IMR-90 (cell line): ENCODE measurements around the gene ID3. TPM values are rescaled to one million over a fixed set of nuclear protein-coding genes. Genes with fewer than 3 reads are reported as not detected.

Source experiments
- ATAC-seq: fragments of 200-7000 bp; cut with Tn5 transposase; 2 replicates; pipeline ENCODE4 v1.9.1; 2020; ENCODE audit warnings: low read depth, mild to moderate bottlenecking, moderate library complexity
- BruUV-seq: library from RNA; stranded (reverse); fragments of 400-500 nt; replicated peaks from 2 replicates; lab custom pipeline; 2021; lab: Mats Ljungman, UMichigan
- CTCF ChIA-PET: fragments of 300-600 bp; formaldehyde crosslinking; extraction: SDS; loops from one replicate; lab custom pipeline; 2021; ENCODE audit warnings: antibody characterized with exemption; lab: Yijun Ruan, JAX
- POLR2A ChIA-PET: fragments of 300-600 bp; sonication (Branson Sonifier 250); formaldehyde crosslinking; loops from one replicate; lab custom pipeline; 2022; ENCODE audit warnings: antibody characterized with exemption; ENCODE audit not compliant: unreplicated experiment; lab: Charles Lee
- DNase-seq: peaks from one replicate; pipeline ENCODE4 v3.0.0; 2013
- H2AFZ ChIP-seq: replicated peaks from 2 replicates; pipeline ENCODE3; 2013; ENCODE audit warnings: low read length, mild to moderate bottlenecking; ENCODE audit not compliant: poor library complexity
- H2AK5ac ChIP-seq: 2 replicates; pipeline ENCODE4 v1.6.1; 2013; ENCODE audit warnings: low read depth, low read length, inconsistent platforms
- H2AK9ac ChIP-seq: replicated peaks from 2 replicates; pipeline ENCODE3; 2013; ENCODE audit warnings: mild to moderate bottlenecking, low read depth, low read length, moderate library complexity; ENCODE audit not compliant: poor library complexity
- H2BK120ac ChIP-seq: 2 replicates; pipeline ENCODE4 v1.6.1; 2013; ENCODE audit warnings: low read depth, low read length, inconsistent platforms
- H2BK15ac ChIP-seq: 3 replicates; pipeline ENCODE4 v1.6.1; 2013; ENCODE audit warnings: low read depth, low read length, inconsistent platforms
- H2BK20ac ChIP-seq: 2 replicates; pipeline ENCODE4 v1.6.1; 2013; ENCODE audit warnings: low read depth, mild to moderate bottlenecking, inconsistent platforms, low read length, moderate library complexity
- H2BK5ac ChIP-seq: 2 replicates; pipeline ENCODE4 v1.6.1; 2013; ENCODE audit warnings: mild to moderate bottlenecking, low read depth, low read length, inconsistent platforms; ENCODE audit not compliant: poor library complexity, severe bottlenecking
- H3K14ac ChIP-seq: replicated peaks from 2 replicates; pipeline ENCODE4 v1.6.1; 2013; ENCODE audit warnings: low read depth, low read length, inconsistent platforms
- H3K18ac ChIP-seq: 2 replicates; pipeline ENCODE4 v1.6.1; 2013; ENCODE audit warnings: low read depth, low read length, control low read depth
- H3K23ac ChIP-seq: 2 replicates; pipeline ENCODE4 v1.6.1; 2013; ENCODE audit warnings: low read depth, low read length, inconsistent platforms
- H3K27ac ChIP-seq: 2 replicates; pipeline ENCODE4 v1.5.1; 2013; ENCODE audit warnings: mild to moderate bottlenecking, control low read depth, low read length; ENCODE audit not compliant: insufficient read depth
- H3K27me3 ChIP-seq: 2 replicates; pipeline ENCODE4 v1.6.1; 2013; ENCODE audit warnings: low read length; ENCODE audit not compliant: control insufficient read depth, insufficient read depth
- H3K36me3 ChIP-seq: 2 replicates; pipeline ENCODE4 v1.6.1; 2013; ENCODE audit warnings: low read length, mixed read lengths; ENCODE audit not compliant: control insufficient read depth, insufficient read depth
- H3K4ac ChIP-seq: 2 replicates; pipeline ENCODE4 v1.6.1; 2013; ENCODE audit warnings: low read depth, low read length, inconsistent platforms
- H3K4me1 ChIP-seq: 2 replicates; pipeline ENCODE4 v1.6.1; 2013; ENCODE audit warnings: low read length, mixed read lengths; ENCODE audit not compliant: control insufficient read depth, insufficient read depth
- H3K4me2 ChIP-seq: 2 replicates; pipeline ENCODE4 v1.6.1; 2013; ENCODE audit warnings: low read depth, mild to moderate bottlenecking, control low read depth, low read length, moderate library complexity
- H3K4me3 ChIP-seq: 2 replicates; pipeline ENCODE4 v1.5.1; 2013; ENCODE audit warnings: low read depth, mild to moderate bottlenecking, control low read depth, low read length, moderate library complexity; ENCODE audit not compliant: insufficient read depth
- H3K56ac ChIP-seq: 2 replicates; pipeline ENCODE4 v1.6.1; 2013; ENCODE audit warnings: low read length, inconsistent platforms; ENCODE audit not compliant: insufficient read depth; ENCODE audit errors: extremely low read depth
- H3K79me1 ChIP-seq, 2 experiments: 2 replicates each; pipeline ENCODE4 v1.6.1; 2013; ENCODE audit warnings: low read length in 2 of 2, inconsistent platforms in 1 of 2, low read depth in 1 of 2
- H3K9ac ChIP-seq: 2 replicates; pipeline ENCODE4 v1.6.1; 2013; ENCODE audit warnings: low read depth, low read length, control low read depth
- H3K9me1 ChIP-seq: 2 replicates; pipeline ENCODE4 v1.6.1; 2013; ENCODE audit warnings: low read length, inconsistent platforms; ENCODE audit not compliant: insufficient read depth
- H3K9me3 ChIP-seq: 2 replicates; pipeline ENCODE4 v1.6.1; 2013; ENCODE audit warnings: low read length; ENCODE audit not compliant: control insufficient read depth, insufficient read depth
- H4K20me1 ChIP-seq: 2 replicates; pipeline ENCODE4 v1.6.1; 2013; ENCODE audit warnings: low read length, inconsistent platforms; ENCODE audit not compliant: insufficient read depth
- H4K5ac ChIP-seq: 2 replicates; pipeline ENCODE4 v1.6.1; 2013; ENCODE audit warnings: mild to moderate bottlenecking, low read depth, low read length, control low read depth
- H4K8ac ChIP-seq, 2 experiments: 2 replicates each; pipeline ENCODE4 v1.6.1; 2013; ENCODE audit warnings: low read depth in 2 of 2, low read length in 2 of 2, control low read depth in 1 of 2, inconsistent platforms in 1 of 2
- H4K91ac ChIP-seq: 2 replicates; pipeline ENCODE4 v1.6.1; 2013; ENCODE audit warnings: low read depth, low read length, inconsistent platforms; ENCODE audit not compliant: insufficient read depth
- CEBPB ChIP-seq: IDR thresholded peaks from 2 replicates; pipeline ENCODE4 v1.6.1; 2012; ENCODE audit warnings: low read depth, low read length, improper control_type of control experiment
- FOS ChIP-seq: fragments of 150-350 bp; IDR thresholded peaks from 2 replicates; pipeline ENCODE4 v1.6.1; 2016; ENCODE audit warnings: low read depth, low read length
- MXI1 ChIP-seq: IDR thresholded peaks from 2 replicates; pipeline ENCODE4 v1.6.1; 2012; ENCODE audit warnings: low read depth, mild to moderate bottlenecking, low read length, moderate library complexity, borderline replicate concordance
- RAD21 ChIP-seq: IDR thresholded peaks from 2 replicates; pipeline ENCODE4 v1.6.1; 2012; ENCODE audit warnings: low read length, improper control_type of control experiment
- RCOR1 ChIP-seq: IDR thresholded peaks from 2 replicates; pipeline ENCODE4 v1.6.1; 2012; ENCODE audit warnings: mild to moderate bottlenecking, low read length, improper control_type of control experiment; ENCODE audit not compliant: insufficient replicate concordance
- USF2 ChIP-seq: fragments of 150-350 bp; IDR thresholded peaks from 2 replicates; pipeline ENCODE4 v1.6.1; 2017; ENCODE audit warnings: mild to moderate bottlenecking, antibody characterized with exemption, low read length, low read depth
- WGBS, 2 experiments: methylation state at CpG; one replicate each; pipeline versions ENCODE4 v1.1.5 to v1.1.7; 2013; ENCODE audit warnings: missing lambda C conversion rate in 2 of 2; ENCODE audit not compliant: insufficient read length in 1 of 2; ENCODE audit errors: extremely low coverage in 2 of 2; 5-methylcytosine and 5-hydroxymethylcytosine counted together
- dilution Hi-C: fragments of 300-500 bp; cut with HindIII; formaldehyde crosslinking; loops from one replicate; pipeline ENCODE4 v1.14.3; 2018; ENCODE audit warnings: low sequenced_read_pairs; ENCODE audit not compliant: unreplicated experiment
- in situ Hi-C: fragments of 300-500 bp; cut with MboI; formaldehyde crosslinking; loops from 3 replicates; pipeline ENCODE4 v1.14.3; 2019; ENCODE audit warnings: low sequenced_read_pairs, inconsistent platforms, mixed read lengths
- intact Hi-C: fragments of 100-400 bp; cut with micrococcal nuclease; formaldehyde crosslinking; loops from 2 replicates; pipeline ENCODE4 v1.10.0; 2022
- polyA plus RNA-seq, 3 experiments: library from polyadenylated mRNA; depleted of rRNA; stranded (reverse); fragments of >200 nt; gene quantifications; 2 replicates each; pipeline ENCODE4 v1.2.3, GENCODE V29; 2012; ENCODE audit warnings: low replicate concordance in 1 of 3
- total RNA-seq: library from RNA; depleted of rRNA; stranded (reverse); fragments of >200 nt; gene quantifications from 2 replicates; pipeline ENCODE4 v1.2.3, GENCODE V29; 2012

The ID3 gene
- total and polyA plus RNA-seq, 2 of the 4 experiments (the other 2 are of a cell fraction), result 109 to 304 TPM

GRCh38 chr1:23554481-23555269 lies 4.6 kb downstream of the ID3 start (continued):
- no peak for TF ChIP-seq CEBPB
- TF ChIP-seq MXI1, result peak; percentile 61; the same call in 1 of the 2 replicates
- TF ChIP-seq RAD21, result peak; percentile 17; the same call in 1 of the 2 replicates

GRCh38 chr1:23554127-23554480 lies 5.2 kb downstream of the ID3 start:
- ChIA-PET CTCF (interaction anchor here (9.4 kb wide), 1 partner anchor 82 kb away, joined by 67 read pairs; no protein-coding TSS in a partner anchor), POLR2A (interaction anchor here (0.5 to 2.5 kb wide), 3 partner anchors 28 to 212 kb away, joined by 3 to 9 read pairs (median 3); no protein-coding TSS in a partner anchor)
- Histone ChIP-seq H3K79me1 (peaks cover 0 to 35% of the 10 kb centered on the region in 2 experiments; a peak in 3 of 4 replicates), H3K9me1 (0 out of 2 replicates have a peak, but pooled peaks cover 3% of the 10 kb centered on the region), H3K4me2 (peak overlapping the region; percentile 34), H4K91ac (peak overlapping the region; percentile 99), H2BK20ac (peak overlapping the region; percentile 96), H3K18ac (peak overlapping the region; percentile 56), H4K8ac (peak overlapping the region; percentile 95 to 96), H4K20me1 (peaks cover 40% of the 10 kb centered on the region), H3K27me3 (no peaks in the 10 kb centered on the region), H3K4ac (peak overlapping the region; percentile 99), H2BK15ac (peak overlapping the region; percentile 79), H2BK120ac (peak overlapping the region; percentile 99), H3K14ac (peak overlapping the region; percentile 98), H2AK9ac (peak overlapping the region; percentile 90), H3K9ac (peak overlapping the region; percentile 73), H3K4me1 (peaks cover 21% of the 10 kb centered on the region), H3K9me3 (no peaks in the 10 kb centered on the region), H3K56ac (peak overlapping the region; percentile 97), H3K23ac (peak overlapping the region; percentile 99), H2AFZ (peak overlapping the region; percentile 89), H2AK5ac (peak overlapping the region; percentile 99), H3K36me3 (peaks cover 16% of the 10 kb centered on the region), H2BK5ac (peak overlapping the region; percentile 92), H3K27ac (peak overlapping the region; percentile 86), H3K4me3 (peak overlapping the region; percentile 28; the same call in 1 of the 2 replicates), H4K5ac (peak overlapping the region; percentile 96)
- DNase-seq (no peak), ATAC-seq (no peak)
- intact Hi-C loops, result no loop called here
- no peak for TF ChIP-seq FOS
- no peak for TF ChIP-seq RCOR1
- no peak for TF ChIP-seq USF2
- no TSS peak for BruUV-seq
- WGBS, 2 experiments, result 37% methylated on average over 3 of the region's 12 CpGs; no CpG with 5 or more reads in 1 of the 2 experiments
- in situ Hi-C loops, result no loop called here
- dilution Hi-C loops, result no loop called here
